HG02938 (cell line): Measurements from ENCODE around the gene MCMBP.
"Not testable (repeated sequence)": the region's sequence is repeated elsewhere in the genome, so short reads cannot be mapped to it uniquely, and the experiment has no call there.

Source experiments
- ATAC-seq: cut with Tn5 transposase; IDR thresholded peaks from one replicate; pipeline ENCODE4 v1.9.1; 2021; ENCODE audit warnings: mild to moderate bottlenecking, moderate library complexity; ENCODE audit not compliant: unreplicated experiment

The MCMBP gene, protein sequence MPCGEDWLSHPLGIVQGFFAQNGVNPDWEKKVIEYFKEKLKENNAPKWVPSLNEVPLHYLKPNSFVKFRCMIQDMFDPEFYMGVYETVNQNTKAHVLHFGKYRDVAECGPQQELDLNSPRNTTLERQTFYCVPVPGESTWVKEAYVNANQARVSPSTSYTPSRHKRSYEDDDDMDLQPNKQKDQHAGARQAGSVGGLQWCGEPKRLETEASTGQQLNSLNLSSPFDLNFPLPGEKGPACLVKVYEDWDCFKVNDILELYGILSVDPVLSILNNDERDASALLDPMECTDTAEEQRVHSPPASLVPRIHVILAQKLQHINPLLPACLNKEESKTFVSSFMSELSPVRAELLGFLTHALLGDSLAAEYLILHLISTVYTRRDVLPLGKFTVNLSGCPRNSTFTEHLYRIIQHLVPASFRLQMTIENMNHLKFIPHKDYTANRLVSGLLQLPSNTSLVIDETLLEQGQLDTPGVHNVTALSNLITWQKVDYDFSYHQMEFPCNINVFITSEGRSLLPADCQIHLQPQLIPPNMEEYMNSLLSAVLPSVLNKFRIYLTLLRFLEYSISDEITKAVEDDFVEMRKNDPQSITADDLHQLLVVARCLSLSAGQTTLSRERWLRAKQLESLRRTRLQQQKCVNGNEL

DNA sequence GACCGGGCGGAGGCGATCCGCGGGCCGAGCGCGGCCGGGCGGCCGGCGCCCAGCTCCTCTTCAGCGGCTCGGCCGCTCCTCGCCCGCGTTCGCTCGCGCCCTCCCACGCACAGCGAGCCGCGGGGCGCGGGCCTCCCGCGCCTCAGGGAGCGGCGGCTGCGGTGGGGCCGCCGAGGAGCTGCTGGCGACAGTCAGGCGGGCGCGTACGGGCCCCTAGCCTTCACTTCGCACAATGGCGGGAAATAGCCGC, at the start of gene MCMBP:
Gene MCMBP, minus strand, starts transcription at position 234 of the 250 bp plus-strand sequence. CDS start 259 bp downstream, outside the sequence.
- no peak for ATAC-seq

- peak; percentile 53 for ATAC-seq
These were observed 47.2 kb upstream of the MCMBP start for GRCh38 chr10:119919826-119920225.

GRCh38 chr10:119919271-119919670, 46.6 kb upstream of the MCMBP start:
- ATAC-seq, result no peak

DNA sequence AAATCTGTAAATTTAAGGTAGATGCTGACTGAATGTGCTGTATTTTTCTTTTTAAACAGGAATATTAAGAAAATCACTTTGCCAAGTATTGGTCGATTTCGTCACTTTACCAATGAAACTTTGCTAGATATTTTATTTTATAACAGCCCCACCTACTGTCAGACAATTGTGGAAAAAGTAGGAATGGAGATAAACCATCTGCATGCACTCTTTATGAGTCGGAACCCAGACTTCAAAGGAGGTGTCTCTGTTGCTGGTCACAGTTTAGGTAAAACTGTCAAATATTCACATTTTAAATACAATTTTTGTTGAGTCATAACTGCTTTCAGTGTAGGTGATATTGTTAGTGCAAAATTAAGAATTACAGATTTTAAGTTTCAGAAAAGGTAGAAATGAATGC, 45.1 kb upstream of the MCMBP start:
- no peak for ATAC-seq

- no peak for ATAC-seq
These were observed 38.0 kb upstream of the MCMBP start for GRCh38 chr10:119910689-119911088.

DNA sequence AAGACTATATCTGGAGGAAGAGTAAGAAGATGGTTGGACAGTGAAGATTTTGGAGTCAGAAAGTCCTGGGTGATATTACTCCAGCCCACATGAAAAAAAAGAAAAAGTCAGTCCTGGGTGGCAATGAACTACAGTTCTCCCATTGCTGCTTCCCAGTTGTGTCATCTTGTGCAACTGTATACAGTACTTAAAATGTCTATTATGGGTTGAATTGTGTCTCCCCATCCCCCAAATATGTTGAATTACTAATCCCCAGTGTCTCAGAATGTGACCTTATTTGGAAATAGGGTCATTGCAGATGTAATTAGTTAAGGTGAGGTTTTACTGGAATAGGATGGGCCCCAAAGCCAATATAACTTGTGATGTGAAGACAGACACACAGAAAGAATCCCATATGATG, 35.5 kb upstream of the MCMBP start:
- ATAC-seq, result no peak

- ATAC-seq, result not testable (repeated sequence)
These were observed 35.1 kb upstream of the MCMBP start for GRCh38 chr10:119907695-119908094.

GRCh38 chr10:119903946-119904666, 31.5 kb upstream of the MCMBP start:
- no peak for ATAC-seq

DNA sequence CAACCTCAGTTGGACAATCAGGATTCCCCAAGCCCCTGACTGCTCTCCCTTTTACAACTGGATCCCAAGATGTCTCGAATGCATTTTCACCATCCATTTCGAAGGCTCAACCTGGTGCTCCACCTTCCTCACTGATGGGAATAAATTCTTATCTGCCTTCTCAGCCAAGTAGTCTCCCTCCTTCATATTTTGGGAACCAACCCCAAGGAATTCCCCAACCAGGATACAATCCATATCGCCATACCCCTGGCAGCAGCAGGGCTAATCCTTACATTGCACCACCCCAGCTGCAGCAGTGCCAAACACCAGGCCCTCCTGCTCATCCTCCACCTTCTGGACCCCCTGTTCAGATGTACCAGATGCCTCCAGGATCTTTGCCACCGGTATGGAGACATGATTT, 25.9 kb upstream of the MCMBP start:
- ATAC-seq, result no peak

- ATAC-seq, result no peak
These were observed 24.5 kb upstream of the MCMBP start for GRCh38 chr10:119896937-119897770.

DNA sequence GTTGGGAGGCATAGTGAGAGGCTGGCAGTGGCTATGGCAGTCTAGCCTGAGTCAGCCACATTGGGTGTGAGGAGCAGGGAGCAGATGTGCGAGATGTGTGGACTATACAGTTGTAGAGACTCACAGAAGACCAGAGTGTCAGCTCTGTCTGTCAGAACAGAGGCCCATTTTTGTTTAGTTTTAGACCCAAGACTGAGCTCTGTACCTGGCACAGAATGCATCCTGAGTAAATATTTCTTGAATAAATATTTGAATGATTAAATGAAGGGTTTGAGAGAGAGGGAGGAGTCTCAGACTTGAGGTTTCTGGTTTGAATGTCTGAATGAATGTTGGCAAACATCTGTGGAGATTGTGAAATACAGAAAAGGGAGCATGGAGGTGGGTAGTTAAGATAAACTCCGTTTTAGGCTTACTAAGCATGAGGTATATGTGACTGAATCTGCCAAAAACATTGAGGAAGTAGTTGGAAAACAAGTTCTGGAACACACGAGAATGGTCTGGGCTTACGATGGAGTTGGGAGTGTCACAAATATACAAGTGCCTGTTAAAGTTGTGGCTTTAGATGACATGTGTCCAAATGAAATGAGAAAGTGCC, 23.5 kb upstream of the MCMBP start:
- ATAC-seq, result no peak

- ATAC-seq, result no peak
These were observed 21.3 kb upstream of the MCMBP start for GRCh38 chr10:119893845-119894427.

GRCh38 chr10:119893074-119893473, 20.4 kb upstream of the MCMBP start:
- no peak for ATAC-seq

GRCh38 chr10:119892188-119893065, 19.8 kb upstream of the MCMBP start, which contains the start of gene SEC23IP:
TSS of gene SEC23IP (plus strand) at chr10:119892730. CDS start at chr10:119892783, 53 bp downstream.
- peak; percentile 99 for ATAC-seq

DNA sequence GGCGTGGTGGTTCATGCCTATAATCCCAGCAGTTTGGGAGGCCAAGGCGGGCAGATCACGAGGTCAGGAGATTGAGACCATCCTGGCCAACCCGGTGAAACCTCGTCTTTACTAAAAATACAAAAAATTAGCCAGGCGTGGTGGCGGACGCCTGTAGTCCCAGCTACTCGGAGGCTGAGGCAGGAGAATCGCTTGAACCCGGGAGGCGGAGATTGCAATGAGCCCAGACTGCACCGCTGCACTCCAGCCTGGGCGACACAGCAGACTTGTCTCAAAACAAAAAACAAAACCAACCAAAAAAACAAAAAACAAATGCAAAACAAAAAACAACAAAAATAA, 19.2 kb upstream of the MCMBP start:
- not testable (repeated sequence) for ATAC-seq

DNA sequence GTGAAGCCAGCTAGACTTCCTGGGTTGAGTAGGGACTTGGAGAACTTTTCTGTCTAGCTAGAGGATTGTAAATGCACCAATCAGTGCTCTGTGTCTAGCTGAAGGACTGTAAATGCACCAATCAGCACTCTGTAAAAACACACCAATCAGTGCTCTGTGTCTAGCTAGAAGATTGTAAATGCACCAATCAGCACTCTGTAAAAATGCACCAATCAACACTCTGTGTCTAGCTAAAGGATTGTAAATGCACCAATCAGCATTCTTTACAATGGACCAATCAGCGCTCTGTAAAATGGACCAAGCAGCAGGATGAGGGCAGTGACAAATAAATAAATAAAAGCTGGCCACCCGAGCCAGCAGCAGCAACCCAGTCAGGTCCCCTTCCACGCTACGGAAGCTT, 17.7 kb upstream of the MCMBP start:
- not testable (repeated sequence) for ATAC-seq

DNA sequence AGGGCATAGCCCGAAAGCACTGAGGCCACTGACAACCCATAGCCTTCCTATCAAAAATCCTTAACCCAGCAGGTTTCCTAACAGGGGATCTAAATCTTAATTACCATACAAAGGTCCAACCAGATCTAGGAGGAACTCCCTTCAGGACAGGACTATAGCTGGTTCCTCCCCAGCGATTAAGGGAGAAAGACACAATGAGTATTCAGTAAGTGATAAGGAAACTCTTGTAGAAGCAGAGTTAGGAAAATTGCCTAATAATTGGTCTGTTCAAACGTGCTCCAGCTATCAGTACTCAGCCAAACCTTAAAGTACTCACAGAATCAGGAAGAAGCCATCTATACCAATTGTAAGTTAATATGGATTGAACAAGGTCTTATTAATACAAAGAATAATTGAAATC, 16.6 kb upstream of the MCMBP start:
- not testable (repeated sequence) for ATAC-seq

- not testable (repeated sequence) for ATAC-seq
These were observed 16.1 kb upstream of the MCMBP start for GRCh38 chr10:119888715-119889114.

GRCh38 chr10:119886070-119886469, 13.4 kb upstream of the MCMBP start:
- ATAC-seq, result not testable (repeated sequence)
